Activated naive CD4-positive, alpha-beta T cell (primary cell): ENCODE data around the gene VPS39.

Experiments
- DNase-seq, 4 experiments: peaks; one replicate each; lab custom pipeline; 2025; lab: John Stamatoyannopoulos, UW

VPS39 gene

GRCh38 chr15:42128476-42128875, 79.6 kb downstream of the VPS39 start:
- DNase-seq: no peak

- no peak for DNase-seq
These were observed 84.6 kb downstream of the VPS39 start for GRCh38 chr15:42123546-42123945.

- DNase-seq: no peak
These were observed 86.4 kb downstream of the VPS39 start for GRCh38 chr15:42121682-42122081.

- DNase-seq: no peak
These were observed 87.1 kb downstream of the VPS39 start for GRCh38 chr15:42121021-42121420.

- DNase-seq: no peak
These were observed 87.8 kb downstream of the VPS39 start for GRCh38 chr15:42120285-42120684.

- no peak for DNase-seq
These were observed 88.7 kb downstream of the VPS39 start for GRCh38 chr15:42119446-42119760.

GRCh38 chr15:42118650-42119445, 89.3 kb downstream of the VPS39 start:
- DNase-seq: no peak

GRCh38 chr15:42111924-42112323, 96.2 kb downstream of the VPS39 start:
- no peak for DNase-seq

- no peak for DNase-seq
These were observed 97.7 kb downstream of the VPS39 start for GRCh38 chr15:42110367-42110766.

GRCh38 chr15:42108806-42109205, 99.3 kb downstream of the VPS39 start:
- DNase-seq: no peak
